ENCODE data around the gene TNF.
A peak's percentile ranks its signal among the peaks of the same experiment; 100 is the strongest.
"Not testable (repeated sequence)": the region's sequence is repeated elsewhere in the genome, so short reads cannot be mapped to it uniquely, and the experiment has no call there.

TNF gene

GRCh38 chr6:31580807-31581433 is 5.6 kb downstream of the TNF start:
- Histone ChIP-seq H3K36me3 (ENCODE audit: insufficient read depth, low read length) (no peaks in the 10 kb centered on the region), H2AFZ (ENCODE audit: low read depth, low read length) (peak overlapping the region; percentile 85), H3K4me3 (ENCODE audit: low read length) (peak overlapping the region; percentile 54), H3K9me3 (ENCODE audit: low read length) (no peaks in the 10 kb centered on the region), H3K27me3 (ENCODE audit: insufficient read depth, low read length) (peaks cover 21% of the 10 kb centered on the region), H3K4me1 (ENCODE audit: insufficient read depth, low read length) (no peaks in the 10 kb centered on the region)

- Histone ChIP-seq H3K4me3 (ENCODE audit: low read length) (peak overlapping the region; percentile 54), H3K27me3 (ENCODE audit: insufficient read depth, low read length) (peaks cover 21% of the 10 kb centered on the region), H3K4me1 (ENCODE audit: insufficient read depth, low read length) (no peaks in the 10 kb centered on the region), H2AFZ (ENCODE audit: low read depth, low read length) (peak overlapping the region; percentile 85), H3K36me3 (ENCODE audit: insufficient read depth, low read length) (no peaks in the 10 kb centered on the region), H3K9me3 (ENCODE audit: low read length) (no peaks in the 10 kb centered on the region)
Measured at GRCh38 chr6:31581434-31582229, 6.3 kb downstream of the TNF start.

- H2AFZ ChIP-seq (ENCODE audit: low read depth, low read length), result peak within 1 kb of the TSS; percentile 85
- H3K4me3 ChIP-seq (ENCODE audit: low read length), result peak within 1 kb of the TSS; percentile 54
- no peaks in the 10 kb centered on the region for H3K9me3 ChIP-seq (ENCODE audit: low read length)
- H3K27me3 ChIP-seq (ENCODE audit: insufficient read depth, low read length), result peaks cover 15% of the 10 kb centered on the region
- H3K4me1 ChIP-seq (ENCODE audit: insufficient read depth, low read length), result no peaks in the 10 kb centered on the region
- no peaks in the 10 kb centered on the region for H3K36me3 ChIP-seq (ENCODE audit: insufficient read depth, low read length)
Measured at GRCh38 chr6:31582230-31582643, 6.9 kb downstream of the TNF start, which contains the start of gene LTB. TSS of gene LTB (minus strand) at chr6:31582424. CDS start at chr6:31582417, 7 bp downstream.

- Histone ChIP-seq H3K4me1 (ENCODE audit: insufficient read depth, low read length) (no peaks in the 10 kb centered on the region), H3K4me3 (ENCODE audit: low read length) (no peak overlapping the region), H2AFZ (ENCODE audit: low read depth, low read length) (no peak overlapping the region), H3K36me3 (ENCODE audit: insufficient read depth, low read length) (no peaks in the 10 kb centered on the region), H3K27me3 (ENCODE audit: insufficient read depth, low read length) (peaks cover 9% of the 10 kb centered on the region), H3K9me3 (ENCODE audit: low read length) (no peaks in the 10 kb centered on the region)
Measured at GRCh38 chr6:31585491-31585890, 10.1 kb downstream of the TNF start.

- H3K36me3 ChIP-seq (ENCODE audit: insufficient read depth, low read length), result no peaks in the 10 kb centered on the region
- no peak within 1 kb of the TSS for H3K4me3 ChIP-seq (ENCODE audit: low read length)
- no peaks in the 10 kb centered on the region for H3K4me1 ChIP-seq (ENCODE audit: insufficient read depth, low read length)
- H3K27me3 ChIP-seq (ENCODE audit: insufficient read depth, low read length), result peaks cover 9% of the 10 kb centered on the region
- no peaks in the 10 kb centered on the region for H3K9me3 ChIP-seq (ENCODE audit: low read length)
- no peak within 1 kb of the TSS for H2AFZ ChIP-seq (ENCODE audit: low read depth, low read length)
Measured at GRCh38 chr6:31586008-31586407, 10.6 kb downstream of the TNF start, which contains the start of gene LST1. TSS of gene LST1 (plus strand) at chr6:31586277. CDS start at chr6:31587300, 1,023 bp downstream.

GRCh38 chr6:31586599-31587281 is 11.4 kb downstream of the TNF start:
- H3K27me3 ChIP-seq (ENCODE audit: insufficient read depth, low read length), result peaks cover 9% of the 10 kb centered on the region
- no peaks in the 10 kb centered on the region for H3K9me3 ChIP-seq (ENCODE audit: low read length)
- no peak overlapping the region for H2AFZ ChIP-seq (ENCODE audit: low read depth, low read length)
- H3K36me3 ChIP-seq (ENCODE audit: insufficient read depth, low read length), result no peaks in the 10 kb centered on the region
- no peaks in the 10 kb centered on the region for H3K4me1 ChIP-seq (ENCODE audit: insufficient read depth, low read length)
- H3K4me3 ChIP-seq (ENCODE audit: low read length), result no peak overlapping the region

GRCh38 chr6:31587791-31588777 is 12.7 kb downstream of the TNF start:
- no peaks in the 10 kb centered on the region for H3K9me3 ChIP-seq (ENCODE audit: low read length)
- H2AFZ ChIP-seq (ENCODE audit: low read depth, low read length), result no peak overlapping the region
- peaks cover 6% of the 10 kb centered on the region for H3K27me3 ChIP-seq (ENCODE audit: insufficient read depth, low read length)
- H3K4me3 ChIP-seq (ENCODE audit: low read length), result no peak overlapping the region
- H3K36me3 ChIP-seq (ENCODE audit: insufficient read depth, low read length), result no peaks in the 10 kb centered on the region
- H3K4me1 ChIP-seq (ENCODE audit: insufficient read depth, low read length), result no peaks in the 10 kb centered on the region

GRCh38 chr6:31588871-31589650 is 13.7 kb downstream of the TNF start:
- Histone ChIP-seq H2AFZ (ENCODE audit: low read depth, low read length) (no peak overlapping the region), H3K4me1 (ENCODE audit: insufficient read depth, low read length) (no peaks in the 10 kb centered on the region), H3K36me3 (ENCODE audit: insufficient read depth, low read length) (no peaks in the 10 kb centered on the region), H3K27me3 (ENCODE audit: insufficient read depth, low read length) (peaks cover 6% of the 10 kb centered on the region), H3K4me3 (ENCODE audit: low read length) (no peak overlapping the region), H3K9me3 (ENCODE audit: low read length) (no peaks in the 10 kb centered on the region)

GRCh38 chr6:31590691-31591090 is 15.3 kb downstream of the TNF start:
- H3K9me3 ChIP-seq (ENCODE audit: low read length); H3K27me3 ChIP-seq (ENCODE audit: insufficient read depth, low read length); H3K36me3 ChIP-seq (ENCODE audit: insufficient read depth, low read length); H3K4me3 ChIP-seq (ENCODE audit: low read length); H2AFZ ChIP-seq (ENCODE audit: low read depth, low read length); H3K4me1 ChIP-seq (ENCODE audit: insufficient read depth, low read length): not testable (repeated sequence)

- peaks cover 6% of the 10 kb centered on the region for H3K27me3 ChIP-seq (ENCODE audit: insufficient read depth, low read length)
- H3K36me3 ChIP-seq (ENCODE audit: insufficient read depth, low read length), result no peaks in the 10 kb centered on the region
- no peaks in the 10 kb centered on the region for H3K9me3 ChIP-seq (ENCODE audit: low read length)
- no peaks in the 10 kb centered on the region for H3K4me1 ChIP-seq (ENCODE audit: insufficient read depth, low read length)
- no peak overlapping the region for H3K4me3 ChIP-seq (ENCODE audit: low read length)
- no peak overlapping the region for H2AFZ ChIP-seq (ENCODE audit: low read depth, low read length)
Measured at GRCh38 chr6:31592396-31592771, 17.0 kb downstream of the TNF start.

- H3K4me3 ChIP-seq (ENCODE audit: low read length), result no peak overlapping the region
- H3K4me1 ChIP-seq (ENCODE audit: insufficient read depth, low read length), result no peaks in the 10 kb centered on the region
- H3K27me3 ChIP-seq (ENCODE audit: insufficient read depth, low read length), result no peaks in the 10 kb centered on the region
- no peaks in the 10 kb centered on the region for H3K36me3 ChIP-seq (ENCODE audit: insufficient read depth, low read length)
- no peaks in the 10 kb centered on the region for H3K9me3 ChIP-seq (ENCODE audit: low read length)
- no peak overlapping the region for H2AFZ ChIP-seq (ENCODE audit: low read depth, low read length)
Measured at GRCh38 chr6:31597006-31597405, 21.6 kb downstream of the TNF start.

GRCh38 chr6:31607317-31607716 is 32.0 kb downstream of the TNF start:
- Histone ChIP-seq H3K4me1 (ENCODE audit: insufficient read depth, low read length) (no peaks in the 10 kb centered on the region), H3K36me3 (ENCODE audit: insufficient read depth, low read length) (no peaks in the 10 kb centered on the region), H3K9me3 (ENCODE audit: low read length) (no peaks in the 10 kb centered on the region), H3K27me3 (ENCODE audit: insufficient read depth, low read length) (peaks cover 8% of the 10 kb centered on the region), H3K4me3 (ENCODE audit: low read length) (no peak overlapping the region), H2AFZ (ENCODE audit: low read depth, low read length) (no peak overlapping the region)
